ENCODE results near the gene SDK2.

SDK2 gene

DNA sequence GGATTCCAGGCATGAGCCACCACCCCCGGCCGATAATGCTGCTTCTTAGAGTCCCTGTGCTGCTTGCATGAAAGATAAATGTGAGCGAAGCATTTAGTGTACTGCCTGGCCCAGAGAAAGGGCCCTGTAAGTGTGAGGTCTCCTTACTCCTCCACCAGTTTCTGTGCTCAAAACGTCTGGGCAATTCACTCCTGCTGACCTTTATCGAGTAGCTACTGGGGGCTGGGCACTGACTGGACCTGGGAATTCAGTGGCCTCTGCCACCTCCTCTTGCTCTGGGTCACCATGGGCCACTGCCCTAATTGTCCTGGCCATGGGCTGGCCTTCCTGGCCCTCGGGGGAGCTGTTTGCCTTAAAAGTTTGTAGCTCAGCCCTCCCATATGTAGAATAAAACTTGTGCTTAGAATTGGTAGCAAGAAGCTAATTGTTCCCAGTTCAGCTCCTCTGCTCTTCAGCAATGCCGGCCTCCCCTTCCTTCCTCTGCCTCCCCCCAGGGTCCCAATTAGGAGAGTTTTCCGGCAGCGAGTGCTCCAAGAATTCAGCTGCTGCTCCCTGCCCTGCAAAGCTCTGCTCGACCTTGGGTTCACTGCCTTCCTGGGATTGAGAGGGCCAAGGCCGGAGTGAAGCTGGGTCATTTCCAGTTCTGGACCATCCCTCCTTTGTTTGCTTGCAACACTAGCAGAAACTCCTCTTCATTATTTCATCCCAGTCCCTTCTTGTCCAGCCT lies 233.5 kb downstream of the SDK2 start:
- DNase-seq, result no peak

DNA sequence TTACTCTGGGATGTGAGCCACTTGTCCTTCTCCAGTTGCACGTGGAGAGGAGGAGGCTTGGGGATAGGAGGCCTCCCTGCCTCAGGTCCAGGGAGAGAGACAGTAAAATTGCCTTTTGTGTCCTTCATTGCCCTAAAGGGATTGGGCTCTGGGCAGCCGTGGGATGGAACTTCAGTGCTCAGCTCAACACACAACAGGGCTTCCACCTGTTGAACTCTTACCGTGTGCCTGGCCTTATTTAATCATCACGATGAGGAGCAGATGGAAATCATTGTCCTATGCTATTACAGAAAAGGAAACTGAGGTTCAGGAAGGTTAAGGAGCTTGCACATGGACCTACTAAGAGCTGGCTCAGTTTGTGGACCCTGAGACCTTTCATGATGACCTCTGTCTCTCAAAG lies 240.0 kb downstream of the SDK2 start:
- DNase-seq, result no peak

DNA sequence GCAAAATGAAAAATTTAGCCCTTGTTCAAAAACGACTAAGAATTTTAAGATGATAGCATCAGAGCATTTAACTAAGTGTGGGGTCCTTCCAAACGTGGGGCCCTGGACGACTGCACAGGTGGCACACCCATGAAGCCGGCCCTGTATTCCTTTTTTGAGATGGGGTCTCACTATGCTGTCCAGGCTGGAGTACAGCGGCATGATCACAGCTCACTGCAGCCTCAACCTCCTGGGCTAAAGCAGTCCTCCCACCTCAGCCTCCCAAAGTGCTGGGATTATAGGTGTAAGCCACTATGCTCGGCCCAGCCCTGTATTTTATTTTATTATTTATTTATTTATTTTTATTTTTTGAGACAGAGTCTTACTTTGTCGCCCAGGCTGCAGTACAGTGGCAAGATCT lies 241.8 kb downstream of the SDK2 start:
- no peak for DNase-seq

DNA sequence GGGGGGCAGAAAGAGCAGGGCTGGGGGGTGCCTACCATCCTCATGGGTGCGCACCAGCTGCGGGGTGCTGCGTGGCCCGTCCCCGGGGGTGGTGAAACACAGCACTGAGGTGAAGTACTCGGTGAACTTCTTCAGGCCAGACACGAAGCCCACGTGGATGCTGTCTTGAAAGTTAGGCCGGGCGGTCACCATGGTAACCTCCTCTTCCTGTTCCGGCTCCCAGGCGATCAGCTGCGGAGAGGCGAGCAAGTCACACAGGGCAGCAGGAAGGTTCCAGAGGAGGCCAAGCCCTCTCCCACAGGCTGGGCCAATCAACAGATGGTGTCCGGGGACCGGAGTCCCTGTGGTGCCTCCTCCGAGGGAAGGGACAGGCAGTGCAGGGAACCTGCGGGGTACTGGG lies 242.3 kb downstream of the SDK2 start:
- DNase-seq, result no peak

DNA sequence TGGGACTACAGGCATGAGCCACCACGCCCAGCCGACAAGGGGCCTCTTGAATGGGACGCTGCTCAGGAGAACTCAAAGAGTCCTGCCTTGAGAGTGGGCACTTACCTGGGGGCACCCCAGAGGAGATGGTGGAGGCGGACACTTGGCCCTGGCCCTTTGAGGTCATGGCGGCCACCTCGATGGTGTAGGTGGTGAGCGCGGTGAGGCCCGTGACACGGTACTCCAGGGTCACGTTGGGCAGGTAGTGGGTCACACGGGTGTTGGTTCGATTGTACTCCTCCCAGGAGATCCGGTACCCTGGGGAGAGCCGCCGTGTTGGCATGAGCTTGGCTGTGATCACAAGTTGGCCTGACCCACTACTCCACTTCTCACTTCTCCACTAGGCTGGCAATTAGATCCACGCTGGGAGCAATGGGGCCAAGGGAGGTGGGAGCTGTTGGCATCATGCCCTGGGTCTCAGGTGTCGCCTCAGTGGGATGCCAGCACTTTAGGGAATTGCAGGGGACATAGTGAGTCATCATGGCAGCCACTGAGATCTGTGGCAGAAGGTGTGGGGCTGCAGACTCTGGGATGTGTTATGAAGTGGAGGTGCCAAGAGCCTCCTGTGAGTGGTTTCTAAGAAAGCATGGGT lies 243.2 kb downstream of the SDK2 start:
- no peak for DNase-seq

DNA sequence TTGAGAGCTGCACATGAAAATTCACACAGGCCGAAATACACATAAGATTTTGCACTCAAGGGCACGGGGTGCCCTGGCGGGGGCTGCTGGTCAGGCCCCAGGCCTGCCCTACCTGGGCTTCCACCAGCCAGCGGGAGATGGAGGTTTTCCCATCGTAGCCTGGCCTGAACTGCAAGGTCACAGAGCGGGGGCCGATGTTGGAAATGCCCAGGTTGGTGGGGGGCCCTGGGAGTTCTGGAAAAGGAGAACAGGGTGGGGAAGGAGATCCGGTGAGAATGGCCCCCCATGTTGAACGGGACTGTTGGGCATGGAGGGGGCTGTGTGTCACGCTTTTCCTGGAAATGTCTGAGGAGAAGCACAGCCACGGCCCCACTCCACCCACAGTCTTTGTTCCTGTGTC lies 245.2 kb downstream of the SDK2 start:
- DNase-seq, result no peak

DNA sequence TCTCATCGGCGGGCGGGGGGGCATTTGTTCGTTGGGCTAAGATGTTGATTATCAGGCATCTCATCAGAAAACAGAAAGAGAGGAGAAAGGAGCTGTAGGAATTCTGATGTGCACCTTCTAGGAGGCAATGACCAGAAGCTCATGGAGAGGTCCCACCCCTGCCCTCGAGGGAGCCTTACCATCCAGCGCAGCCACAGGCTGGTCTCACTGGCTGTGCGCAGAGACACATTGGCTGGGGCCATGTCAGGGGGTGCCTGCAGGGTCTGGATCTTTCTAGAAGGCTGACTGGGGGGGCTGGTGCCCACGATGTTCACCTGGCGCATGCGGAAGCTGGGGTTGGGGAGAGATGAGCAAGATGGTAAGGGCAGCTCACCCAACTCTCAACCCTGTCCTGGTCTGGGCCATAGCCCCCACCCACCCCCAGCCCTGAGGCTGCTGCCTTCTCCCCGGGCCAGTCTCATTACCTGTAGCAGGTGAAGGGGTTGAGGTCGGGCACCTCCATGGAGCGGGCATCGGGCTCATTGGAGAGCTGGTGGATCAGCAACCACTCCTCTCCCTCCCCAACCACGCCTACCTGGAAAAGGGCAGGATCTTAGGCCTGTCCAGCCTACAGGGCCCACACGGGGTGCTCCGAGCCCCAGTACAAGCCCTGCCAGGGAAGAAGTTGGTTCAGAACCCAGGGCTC lies 246.2 kb downstream of the SDK2 start:
- no peak for DNase-seq

DNA sequence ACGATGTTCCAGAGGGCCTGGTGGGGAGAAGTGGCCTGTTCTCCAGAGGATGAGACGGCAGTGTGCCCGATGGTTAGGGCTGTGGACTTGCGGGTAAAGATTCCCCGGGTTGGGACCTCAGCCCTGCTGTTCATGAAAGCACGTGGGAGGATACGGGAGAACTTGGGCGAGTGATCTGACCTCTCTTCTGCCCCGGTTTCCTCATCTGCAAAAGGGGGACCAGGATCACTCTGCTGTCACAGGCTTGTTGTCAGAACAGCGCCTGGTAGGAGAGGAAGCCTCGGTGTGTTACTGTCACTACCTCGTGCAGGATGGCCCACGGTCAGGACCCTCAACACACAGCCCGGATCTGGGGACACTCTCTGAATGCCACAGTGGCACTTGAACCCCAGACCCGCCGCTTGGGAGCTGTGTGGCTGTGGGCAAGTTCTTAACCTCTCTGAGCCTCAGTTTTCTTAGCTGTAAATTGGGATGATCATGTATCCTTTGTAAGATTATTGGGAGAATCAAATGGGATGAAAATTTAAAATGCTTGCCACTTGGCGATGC lies 246.9 kb downstream of the SDK2 start:
- DNase-seq, result no peak

DNA sequence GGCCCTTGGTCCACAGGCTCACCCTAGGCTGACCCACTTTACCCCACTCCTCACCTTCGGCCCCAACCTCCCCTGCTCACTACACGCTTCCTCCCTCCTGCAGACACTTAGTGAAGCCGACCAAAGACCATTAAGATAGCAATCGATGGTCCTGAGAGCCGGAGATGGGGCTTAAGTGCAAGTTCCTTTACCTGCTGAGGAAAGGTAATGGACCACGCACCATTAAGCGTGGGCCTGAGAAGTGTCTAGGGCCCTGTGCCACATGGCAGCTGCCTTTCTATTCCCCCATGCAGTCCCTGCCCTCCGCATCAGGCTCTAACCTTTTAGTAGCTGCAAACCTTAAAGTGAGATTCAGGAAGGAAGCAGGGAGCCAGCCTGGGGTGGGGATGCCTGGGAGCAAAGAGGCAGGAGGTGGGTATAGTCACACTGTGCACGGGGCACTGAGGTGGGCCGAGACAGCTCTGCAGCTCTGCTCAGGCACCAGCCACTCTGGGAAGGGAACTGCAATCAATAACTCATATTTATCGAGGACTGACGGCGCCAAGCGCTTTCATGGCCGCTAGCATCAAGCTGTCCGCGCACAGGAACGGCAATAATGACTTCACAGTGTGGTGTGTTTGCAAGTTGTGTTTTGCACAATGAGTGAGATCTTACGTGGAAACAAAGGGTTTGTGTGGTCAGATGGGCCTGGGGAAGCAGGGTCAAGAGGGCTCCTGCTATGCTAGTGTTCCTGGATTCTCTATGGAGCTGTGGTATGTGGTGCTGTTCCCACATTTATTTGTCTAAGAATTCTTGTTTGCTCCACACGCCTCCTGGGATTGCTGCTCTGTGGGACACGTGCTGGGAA lies 247.6 kb downstream of the SDK2 start:
- no peak for DNase-seq

DNA sequence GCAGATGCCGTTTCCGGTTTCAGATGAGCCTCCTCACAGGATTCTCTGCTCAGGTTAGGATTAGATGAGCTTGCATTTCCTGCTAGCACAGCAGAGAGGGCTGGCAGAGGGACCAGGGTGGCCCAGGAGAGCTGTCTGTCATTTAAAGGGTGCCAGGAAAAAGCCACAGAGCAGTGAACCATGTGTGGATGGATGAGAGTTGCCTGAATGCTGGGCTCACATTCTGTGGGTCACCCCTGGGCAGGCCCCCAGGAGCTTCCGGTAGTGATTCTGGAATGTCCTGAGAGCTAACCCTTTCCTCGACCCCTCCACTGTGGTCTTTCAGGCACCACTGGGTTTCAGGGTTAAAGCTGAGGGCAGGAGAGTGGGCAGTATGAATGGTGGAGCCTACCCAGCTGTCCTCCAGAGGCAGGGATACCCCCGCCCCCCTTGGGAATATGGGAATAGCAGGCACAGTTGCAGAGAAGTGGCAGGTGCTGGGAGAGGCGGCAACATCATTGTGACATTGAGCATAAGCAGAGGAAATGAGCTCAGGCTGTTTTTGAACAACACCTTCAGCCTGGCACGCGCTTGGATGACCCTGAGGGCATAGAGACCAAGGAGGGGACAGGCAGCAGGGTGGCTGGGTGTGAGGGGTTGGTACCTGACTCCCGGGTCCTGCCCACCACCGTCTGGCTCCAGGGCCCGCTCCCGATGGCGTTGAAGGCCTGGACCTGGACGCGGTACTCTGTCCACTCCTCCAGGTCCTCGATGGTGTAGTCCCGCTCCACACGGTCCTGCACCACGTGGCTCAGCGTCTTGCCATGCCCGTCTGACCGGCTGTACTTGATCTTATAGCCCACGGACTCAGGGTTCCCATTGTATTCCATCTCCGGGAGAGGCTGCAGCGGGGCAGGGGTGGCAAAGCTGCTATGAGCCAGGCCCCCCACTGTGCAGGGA lies 249.5 kb downstream of the SDK2 start:
- no peak for DNase-seq

DNA sequence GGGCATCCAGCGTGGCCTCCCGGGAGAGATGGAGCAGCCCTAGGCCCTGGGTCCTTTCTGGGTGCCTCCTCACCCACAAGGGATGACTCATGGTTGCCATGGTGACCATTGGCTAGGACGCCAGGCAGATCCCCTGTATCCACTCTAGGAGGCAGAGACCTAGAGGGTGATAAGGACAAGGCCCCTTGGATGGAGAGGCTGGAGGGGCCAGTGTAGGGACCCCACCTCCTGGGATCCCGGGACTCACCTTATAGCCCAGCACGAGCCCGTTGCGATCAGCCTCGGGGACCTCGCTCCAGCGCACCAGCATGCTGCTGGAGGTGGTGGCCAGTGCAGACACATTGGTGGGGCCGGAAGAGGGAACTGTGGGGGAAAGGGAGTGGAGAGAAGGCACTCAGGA lies 250.3 kb downstream of the SDK2 start:
- DNase-seq, result peak; percentile 50

DNA sequence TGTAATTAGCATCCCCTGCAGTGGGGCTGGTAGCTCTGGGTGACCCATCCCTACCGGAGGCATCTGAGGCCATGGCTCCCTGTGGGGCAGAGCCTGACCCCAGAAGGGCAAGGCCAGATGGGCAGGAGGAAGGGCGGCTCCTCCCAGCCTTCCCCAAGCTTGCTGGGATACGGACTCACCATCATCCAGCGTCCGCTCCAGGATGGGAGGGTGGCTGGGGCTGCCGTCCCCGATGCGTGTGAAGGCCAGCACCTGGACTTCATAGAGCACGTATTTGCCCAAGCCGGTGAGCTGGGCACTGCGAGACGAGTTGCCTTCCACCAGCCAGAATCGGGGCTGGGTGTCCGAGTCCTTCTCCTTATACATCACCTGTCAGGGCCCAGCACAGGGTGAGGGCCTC lies 250.9 kb downstream of the SDK2 start:
- no peak for DNase-seq

DNA sequence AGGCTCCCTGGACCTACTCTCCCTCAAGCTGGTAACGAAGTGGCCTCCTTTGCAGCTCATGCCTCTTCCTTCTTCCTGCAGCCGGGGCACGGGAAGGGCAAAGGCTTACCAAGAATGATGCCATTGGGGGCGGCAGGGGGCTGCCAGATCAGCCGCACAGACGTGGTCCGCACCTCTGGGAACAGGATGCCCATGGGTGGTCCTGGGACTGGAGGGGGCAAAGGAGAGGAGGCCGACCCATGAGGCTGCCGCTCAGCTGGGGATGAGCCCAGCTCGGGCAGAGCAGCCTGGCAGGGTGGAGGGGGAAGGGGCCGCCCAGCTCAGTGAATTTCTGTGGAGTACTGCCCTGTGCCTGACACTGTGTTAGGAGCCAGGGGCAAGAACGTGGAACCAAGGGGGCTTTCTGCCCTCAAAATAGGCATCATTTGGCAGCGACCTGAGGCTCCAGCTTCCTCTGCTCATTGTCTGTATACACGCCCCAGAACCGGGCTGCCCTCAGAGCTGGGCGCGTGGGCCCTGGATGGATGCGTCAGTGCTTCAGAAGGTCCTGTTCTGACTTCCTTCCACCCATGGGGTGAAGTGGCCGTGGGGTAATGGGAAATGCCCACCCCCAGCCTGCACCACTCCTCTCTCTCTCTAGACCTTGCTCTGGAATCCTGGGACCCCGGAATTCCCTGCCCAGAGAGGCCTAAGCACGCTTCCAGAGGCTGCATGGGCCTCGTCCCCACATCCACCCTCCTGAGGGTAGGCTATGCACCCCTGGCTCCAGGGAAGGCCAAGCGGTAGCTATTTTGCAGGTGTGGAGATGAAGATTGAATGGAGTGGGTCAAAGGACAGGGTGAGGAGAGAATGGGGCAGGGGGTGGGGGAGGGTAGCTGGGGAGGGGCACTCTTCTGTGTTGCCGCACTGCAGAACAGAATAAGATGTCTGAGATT lies 252.6 kb downstream of the SDK2 start:
- DNase-seq, result no peak

DNA sequence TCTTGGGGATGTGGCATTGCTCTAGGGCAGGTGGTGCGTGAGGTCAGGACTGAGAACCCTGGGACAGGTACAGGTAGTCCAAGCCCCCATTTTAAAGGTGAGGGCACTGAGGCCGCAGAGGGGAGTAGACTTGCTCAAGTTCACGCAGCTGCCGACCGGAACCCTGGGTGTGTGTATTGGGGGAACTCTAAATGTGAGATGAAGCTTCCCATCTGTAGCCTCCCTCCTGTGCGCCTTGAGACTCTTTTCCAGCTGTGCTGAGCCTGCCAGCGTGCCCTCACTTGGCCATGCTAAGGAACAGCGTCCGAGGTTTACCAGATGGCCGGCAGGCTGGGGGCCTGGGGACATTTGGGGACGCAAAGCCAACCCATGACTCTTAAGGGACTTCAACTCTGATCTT lies 253.4 kb downstream of the SDK2 start:
- no peak for DNase-seq

DNA sequence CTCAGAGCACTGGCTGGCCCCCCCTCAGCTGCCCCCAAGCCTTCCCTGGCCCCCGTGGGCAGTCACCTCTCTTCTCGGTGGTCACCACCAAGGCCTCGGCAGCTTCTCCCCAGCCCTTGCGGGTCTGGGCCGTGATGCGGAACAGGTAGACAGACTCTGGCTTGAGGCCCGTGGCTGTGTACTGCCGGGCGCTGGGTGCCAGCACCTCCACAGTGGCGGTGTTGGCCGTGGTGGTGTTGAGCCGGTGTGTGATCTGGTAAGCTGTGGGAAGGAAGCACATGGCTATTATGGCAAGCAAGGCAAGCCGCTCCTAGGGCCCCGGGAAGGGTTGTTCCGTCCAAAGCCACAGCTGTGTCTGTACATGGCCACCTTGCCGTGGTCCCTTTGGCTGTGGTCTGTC lies 254.0 kb downstream of the SDK2 start:
- DNase-seq, result no peak

DNA sequence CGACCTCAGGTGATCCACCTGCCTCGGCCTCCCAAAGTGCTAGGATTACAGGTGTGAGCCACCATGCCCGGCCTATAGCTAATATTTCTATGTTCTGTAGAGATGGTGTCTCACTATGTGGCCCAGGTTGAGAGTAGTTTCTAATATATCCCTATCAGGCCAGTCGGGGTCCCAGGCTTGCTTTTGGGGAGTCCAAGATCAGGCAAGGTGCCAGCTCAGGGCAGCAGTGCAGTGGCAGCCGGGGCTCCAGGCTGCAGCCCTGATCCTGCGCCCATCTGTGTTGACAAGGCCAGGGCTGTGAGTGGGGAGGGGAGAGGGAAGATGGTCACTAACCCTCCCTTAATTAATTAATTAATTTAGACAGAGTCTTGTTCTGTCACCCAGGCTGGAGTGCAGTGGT lies 254.8 kb downstream of the SDK2 start:
- DNase-seq, result no peak

DNA sequence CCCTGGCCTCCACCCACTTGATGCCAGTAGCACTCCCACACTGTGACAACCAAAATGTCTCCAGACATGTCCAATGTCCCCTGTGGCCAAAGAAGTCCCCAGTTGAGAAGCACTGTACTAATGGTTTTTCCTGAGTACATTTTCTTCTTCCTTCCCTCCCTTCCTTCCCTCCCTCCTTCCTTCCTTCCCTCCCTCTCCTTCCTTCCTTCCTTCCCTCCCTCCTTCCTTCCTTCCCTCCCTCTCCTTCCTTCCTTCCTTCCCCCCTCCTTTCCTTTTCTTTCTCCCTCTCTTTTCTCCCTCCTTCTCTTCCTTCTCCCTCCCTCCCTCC lies 255.7 kb downstream of the SDK2 start:
- no peak for DNase-seq

DNA sequence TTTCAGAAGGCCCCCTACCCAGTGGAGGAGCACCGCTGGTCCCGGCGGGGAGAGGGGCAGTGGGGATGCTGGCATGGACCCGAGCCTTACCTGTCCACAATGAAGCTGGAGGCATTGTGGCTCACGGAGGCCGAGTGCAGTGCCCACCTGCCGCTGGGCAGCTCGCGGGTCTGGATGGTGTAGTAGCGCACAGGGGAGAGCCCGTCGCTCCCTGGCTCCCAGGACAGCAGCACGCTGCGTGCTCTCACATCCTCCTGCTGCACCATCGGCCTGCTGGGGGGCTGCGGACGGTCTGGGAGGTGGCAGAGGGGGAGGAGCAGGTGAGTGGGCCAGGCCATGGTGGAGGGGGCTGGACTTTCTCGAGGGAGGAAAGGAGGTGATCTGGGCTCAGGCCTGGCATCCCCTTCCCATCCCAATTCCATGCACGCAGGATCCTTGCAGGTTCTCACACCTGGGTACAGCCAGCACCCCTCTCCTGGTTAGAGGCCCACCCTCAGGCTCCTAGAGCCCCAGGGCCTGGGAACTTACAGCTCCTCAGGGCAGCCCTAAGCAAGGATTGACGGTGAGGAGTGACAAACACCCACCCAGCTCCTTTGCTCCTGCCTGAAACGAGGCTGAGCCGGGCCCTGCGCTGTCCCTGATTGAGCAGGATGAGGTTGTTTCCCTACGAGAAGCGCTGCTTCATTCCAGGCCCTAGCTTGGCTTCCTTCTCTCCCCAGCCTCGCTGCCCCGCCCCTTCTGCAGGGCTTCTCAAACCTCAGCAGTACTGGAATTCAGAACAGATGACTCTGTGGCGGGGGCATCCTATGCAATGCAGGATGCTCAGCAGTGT lies 256.3 kb downstream of the SDK2 start:
- peak; percentile 41 for DNase-seq

DNA sequence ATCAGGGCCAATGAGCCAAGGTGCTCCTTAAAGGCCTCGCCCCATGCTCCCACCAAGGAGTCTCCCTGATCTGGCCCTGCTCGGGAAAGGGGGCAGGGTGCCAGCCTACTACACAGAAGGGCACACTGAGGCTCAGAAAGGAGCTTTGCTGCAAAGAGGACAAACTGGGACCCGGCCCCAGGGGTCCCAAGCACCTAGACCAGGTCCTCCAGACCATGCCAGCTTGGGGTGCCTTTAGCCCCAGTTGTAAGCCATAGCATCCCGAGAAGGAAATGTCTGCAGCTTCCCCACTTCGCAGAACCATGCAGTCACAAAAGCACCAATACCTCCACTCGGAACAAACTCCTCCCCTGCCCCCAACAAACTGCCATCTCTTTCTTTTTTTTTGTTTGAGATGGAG lies 257.7 kb downstream of the SDK2 start:
- DNase-seq, result no peak

DNA sequence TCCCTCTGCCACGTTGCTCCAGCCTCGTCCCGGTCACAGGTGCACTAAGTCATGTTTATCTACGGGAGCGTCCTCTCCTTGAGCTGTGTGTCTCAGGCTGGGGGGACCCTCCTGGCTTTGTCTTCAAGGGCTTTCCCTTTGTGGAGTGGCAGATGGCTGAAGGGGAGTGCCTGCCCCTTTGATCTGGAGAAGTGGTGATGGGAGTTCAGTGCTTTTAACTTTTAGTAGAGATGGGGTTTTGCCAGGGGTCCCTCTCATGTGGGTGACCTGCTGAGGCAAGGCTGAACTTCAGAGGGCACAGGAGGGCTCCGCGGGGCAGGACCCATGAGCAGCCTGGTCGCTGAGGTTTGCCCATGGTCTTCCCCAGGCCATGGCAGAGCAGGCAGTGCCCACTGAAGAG lies 259.3 kb downstream of the SDK2 start:
- DNase-seq, result no peak

All from EL (cell line).